ENCODE measurements around the gene WRAP73. TPM values are rescaled to one million over a fixed set of nuclear protein-coding genes. Genes with fewer than 3 reads are reported as not detected.

WRAP73 gene
- total and polyA plus RNA-seq, 4 donors = 12.3 to 22.8 (median 14.9) TPM

DNA sequence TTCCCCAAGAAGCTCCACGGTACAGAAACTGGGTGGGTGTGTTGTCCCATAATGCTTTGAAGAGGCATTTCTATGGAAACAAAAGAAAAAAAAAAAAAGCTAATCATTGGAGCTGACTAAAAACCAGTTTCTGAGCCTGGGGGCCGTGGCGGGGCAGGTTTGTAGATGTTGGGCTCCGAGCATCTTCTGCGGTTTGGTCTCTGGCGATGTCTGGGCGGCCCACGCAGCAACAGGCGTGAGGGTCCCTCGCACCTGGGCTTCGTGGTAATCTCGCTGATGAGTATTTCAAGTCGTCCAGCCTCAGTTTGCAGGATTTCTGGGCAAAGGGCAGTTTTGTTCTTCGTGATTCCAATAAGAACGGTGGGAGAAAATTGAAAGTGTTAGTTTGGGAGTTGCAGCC lies 9.2 kb upstream of the WRAP73 start:
- H3K4me1 ChIP-seq (ENCODE audit: control insufficient read depth, insufficient read depth, low read length) = peaks cover 6% of the 10 kb centered on the region
- peaks cover 37% of the 10 kb centered on the region for H3K27me3 ChIP-seq (ENCODE audit: control insufficient read depth, insufficient read depth, low read length)
- 90% methylated on average over 10 of the region's 15 CpGs for WGBS (ENCODE audit: insufficient coverage)
- H3K36me3 ChIP-seq (ENCODE audit: control insufficient read depth, insufficient read depth, low read length) = no peaks in the 10 kb centered on the region
- DNase-seq (ENCODE audit: low read depth in 4 of 6, low spot score in 6 of 6) = no peak
- no peak overlapping the region for H3K27ac ChIP-seq (ENCODE audit: low read depth, low read length)
- H3K9me3 ChIP-seq (ENCODE audit: control insufficient read depth, insufficient read depth, low read length) = no peaks in the 10 kb centered on the region
- H3K4me3 ChIP-seq (ENCODE audit: low read depth, low read length) = no peak overlapping the region

DNA sequence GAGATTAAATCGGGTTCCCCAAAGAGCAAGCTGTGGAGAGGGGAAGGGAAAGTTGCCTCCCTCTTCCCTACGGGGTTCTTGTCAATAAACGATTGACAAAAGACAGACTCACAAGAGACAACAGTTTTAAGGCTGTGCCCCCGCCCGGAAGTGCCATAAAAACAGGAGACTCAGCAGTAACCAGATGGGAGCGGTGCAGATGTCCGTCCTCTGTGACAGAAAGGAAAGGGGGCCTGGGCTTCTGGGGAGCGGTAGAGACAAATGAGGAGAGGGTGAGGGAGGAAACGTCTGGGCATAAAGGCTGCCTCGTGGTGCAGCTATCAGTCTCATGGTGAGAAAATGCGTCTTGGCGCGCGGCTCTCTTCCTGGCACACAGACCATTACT lies 8.3 kb upstream of the WRAP73 start:
- DNase-seq (ENCODE audit: low read depth in 4 of 6, low spot score in 6 of 6) = no peak
- H3K27ac ChIP-seq (ENCODE audit: low read depth, low read length) = no peak overlapping the region
- no peaks in the 10 kb centered on the region for H3K9me3 ChIP-seq (ENCODE audit: control insufficient read depth, insufficient read depth, low read length)
- WGBS (ENCODE audit: insufficient coverage) = 13% methylated on average over 8 of the region's 14 CpGs
- H3K36me3 ChIP-seq (ENCODE audit: control insufficient read depth, insufficient read depth, low read length) = no peaks in the 10 kb centered on the region
- no peak overlapping the region for H3K4me3 ChIP-seq (ENCODE audit: low read depth, low read length)
- H3K4me1 ChIP-seq (ENCODE audit: control insufficient read depth, insufficient read depth, low read length) = peaks cover 6% of the 10 kb centered on the region
- H3K27me3 ChIP-seq (ENCODE audit: control insufficient read depth, insufficient read depth, low read length) = peaks cover 45% of the 10 kb centered on the region

DNA sequence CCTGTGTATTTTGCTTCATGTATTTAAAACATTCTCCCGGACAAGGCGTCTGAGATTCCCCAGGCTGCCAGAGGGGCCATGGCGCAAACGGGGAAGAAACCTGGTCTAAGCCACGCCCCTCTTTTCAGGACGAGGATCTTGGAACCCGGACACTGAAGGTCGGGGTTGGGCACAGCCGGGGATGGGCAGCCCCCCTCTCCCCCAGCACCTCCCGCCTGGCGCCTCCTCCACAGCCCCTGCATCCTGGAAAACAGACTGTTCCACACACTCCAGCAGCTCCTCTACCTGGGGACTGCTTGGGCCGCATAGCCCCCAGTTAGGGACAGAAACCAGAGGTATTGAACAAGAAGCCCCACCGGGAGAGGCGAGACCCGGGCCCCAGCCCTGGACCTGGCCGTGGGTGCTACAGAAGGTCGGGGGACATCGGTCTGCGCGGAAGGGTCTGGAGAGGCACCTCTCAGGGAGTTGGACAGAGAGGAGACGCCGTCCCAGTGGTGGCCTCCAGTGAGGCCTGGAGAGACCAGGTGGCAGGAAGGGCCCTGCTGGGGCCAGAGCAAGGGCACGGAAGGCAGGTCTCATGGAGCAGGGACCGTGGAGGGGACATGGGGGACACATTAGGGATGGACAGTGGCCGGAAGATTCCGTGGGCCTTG lies 7.8 kb upstream of the WRAP73 start:
- Histone ChIP-seq H3K27ac (ENCODE audit: low read depth, low read length) (no peak overlapping the region), H3K36me3 (ENCODE audit: control insufficient read depth, insufficient read depth, low read length) (no peaks in the 10 kb centered on the region), H3K27me3 (ENCODE audit: control insufficient read depth, insufficient read depth, low read length) (peaks cover 51% of the 10 kb centered on the region), H3K9me3 (ENCODE audit: control insufficient read depth, insufficient read depth, low read length) (no peaks in the 10 kb centered on the region), H3K4me1 (ENCODE audit: control insufficient read depth, insufficient read depth, low read length) (peaks cover 10% of the 10 kb centered on the region), H3K4me3 (ENCODE audit: low read depth, low read length) (no peak overlapping the region)
- WGBS (ENCODE audit: insufficient coverage) = 58% methylated on average over 25 of the region's 26 CpGs
- DNase-seq (ENCODE audit: low read depth in 4 of 6, low spot score in 6 of 6) = no peak

DNA sequence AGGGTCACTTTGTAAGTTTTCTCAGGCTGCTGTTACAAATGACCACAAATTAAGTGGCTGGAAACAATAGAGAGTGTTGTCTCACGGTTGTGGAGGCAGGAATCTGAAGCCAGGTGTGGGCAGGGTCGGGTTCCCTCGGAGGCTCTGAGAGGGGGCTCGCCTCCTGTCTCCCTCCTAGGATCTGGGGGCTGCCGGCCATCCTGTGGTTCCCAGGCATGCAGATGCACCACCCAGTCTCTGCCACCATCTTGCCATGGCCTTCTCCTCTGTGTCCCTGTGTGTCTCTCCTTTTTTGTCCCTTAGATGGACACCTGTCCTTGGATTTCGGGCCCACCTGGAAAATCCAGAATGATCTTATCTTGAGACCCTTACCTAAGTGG lies 7.2 kb upstream of the WRAP73 start:
- Histone ChIP-seq H3K9me3 (ENCODE audit: control insufficient read depth, insufficient read depth, low read length) (no peaks in the 10 kb centered on the region), H3K27me3 (ENCODE audit: control insufficient read depth, insufficient read depth, low read length) (peaks cover 53% of the 10 kb centered on the region), H3K36me3 (ENCODE audit: control insufficient read depth, insufficient read depth, low read length) (no peaks in the 10 kb centered on the region), H3K4me3 (ENCODE audit: low read depth, low read length) (no peak overlapping the region), H3K4me1 (ENCODE audit: control insufficient read depth, insufficient read depth, low read length) (peaks cover 13% of the 10 kb centered on the region), H3K27ac (ENCODE audit: low read depth, low read length) (no peak overlapping the region)
- DNase-seq (ENCODE audit: low read depth in 4 of 6, low spot score in 6 of 6) = no peak
- 72% methylated on average over 6 of the region's 6 CpGs for WGBS (ENCODE audit: insufficient coverage)

DNA sequence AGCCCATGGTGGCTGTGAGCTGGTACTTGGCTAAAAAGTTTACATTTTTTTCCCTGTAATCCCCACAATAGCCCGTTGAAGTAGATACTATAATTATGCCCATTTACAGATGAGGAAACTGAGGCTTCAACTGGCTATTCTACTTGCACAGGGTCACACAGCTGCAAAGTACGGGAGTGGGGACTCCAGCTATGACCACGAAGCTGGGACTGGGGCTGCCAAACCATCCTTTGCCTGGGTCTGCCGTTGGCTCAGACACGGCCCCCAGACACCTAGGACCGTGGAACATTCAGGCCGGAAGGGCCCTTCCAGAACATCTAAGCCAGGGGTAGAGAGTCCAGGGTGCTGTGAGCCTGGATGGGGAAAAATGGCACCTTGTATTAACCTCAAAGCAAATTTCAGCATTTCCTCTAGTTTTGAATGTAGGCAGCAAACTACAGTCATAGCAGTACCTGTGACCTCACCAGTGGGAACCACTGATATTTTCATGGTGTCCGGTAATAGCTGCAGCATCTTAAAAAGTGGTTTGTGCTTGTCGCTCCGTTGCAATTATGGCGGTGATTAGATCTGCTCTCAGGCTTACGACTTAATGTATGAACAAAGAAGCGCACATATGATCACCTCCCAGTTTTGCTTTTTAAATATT lies 6.7 kb upstream of the WRAP73 start:
- Histone ChIP-seq H3K36me3 (ENCODE audit: control insufficient read depth, insufficient read depth, low read length) (no peaks in the 10 kb centered on the region), H3K9me3 (ENCODE audit: control insufficient read depth, insufficient read depth, low read length) (no peaks in the 10 kb centered on the region), H3K27me3 (ENCODE audit: control insufficient read depth, insufficient read depth, low read length) (peaks cover 56% of the 10 kb centered on the region), H3K4me1 (ENCODE audit: control insufficient read depth, insufficient read depth, low read length) (peaks cover 17% of the 10 kb centered on the region), H3K27ac (ENCODE audit: low read depth, low read length) (no peak overlapping the region), H3K4me3 (ENCODE audit: low read depth, low read length) (no peak overlapping the region)
- WGBS (ENCODE audit: insufficient coverage) = 91% methylated on average over 7 of the region's 13 CpGs
- DNase-seq (ENCODE audit: low read depth in 4 of 6, low spot score in 6 of 6) = no peak

DNA sequence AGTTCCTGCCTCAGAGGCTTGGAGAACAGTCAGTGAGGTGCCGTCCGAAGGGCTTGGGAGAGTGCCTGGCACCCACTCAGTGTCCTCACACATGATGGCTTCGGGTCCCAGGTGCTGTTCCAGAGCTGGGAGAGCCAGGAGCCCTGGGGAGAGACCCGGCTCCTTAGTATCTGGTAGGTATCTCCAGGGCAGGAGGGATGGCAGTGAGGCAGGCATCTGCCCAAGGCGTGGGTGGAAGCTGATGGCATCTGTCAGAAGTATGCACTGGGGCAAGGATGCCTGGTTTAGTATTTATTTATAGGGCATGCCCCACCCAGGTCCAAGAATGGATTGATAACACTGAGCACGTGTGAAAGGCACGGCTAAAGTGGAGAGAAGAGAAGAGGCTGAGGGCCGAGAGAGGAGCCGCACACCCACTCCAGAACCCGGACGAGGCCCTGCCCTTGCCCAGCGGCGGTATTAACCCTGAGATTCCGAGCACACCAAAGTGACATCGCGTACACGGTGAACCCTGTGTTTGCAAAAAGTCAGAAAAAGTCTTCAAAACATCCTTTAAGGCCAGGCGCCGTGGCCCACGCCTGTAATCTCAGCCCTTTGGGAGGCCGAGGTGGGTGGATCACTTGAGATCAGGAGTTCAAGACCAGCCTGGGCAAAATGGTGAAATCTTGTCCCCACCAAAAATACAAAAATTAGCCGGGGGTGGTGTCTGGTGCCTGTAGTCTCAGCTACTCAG lies 4.8 kb upstream of the WRAP73 start:
- WGBS (ENCODE audit: insufficient coverage) = 86% methylated on average over 21 of the region's 22 CpGs
- Histone ChIP-seq H3K9me3 (ENCODE audit: control insufficient read depth, insufficient read depth, low read length) (no peaks in the 10 kb centered on the region), H3K4me3 (ENCODE audit: low read depth, low read length) (no peak overlapping the region), H3K36me3 (ENCODE audit: control insufficient read depth, insufficient read depth, low read length) (no peaks in the 10 kb centered on the region), H3K27ac (ENCODE audit: low read depth, low read length) (no peak overlapping the region), H3K27me3 (ENCODE audit: control insufficient read depth, insufficient read depth, low read length) (peaks cover 65% of the 10 kb centered on the region), H3K4me1 (ENCODE audit: control insufficient read depth, insufficient read depth, low read length) (peaks cover 30% of the 10 kb centered on the region)
- no peak for DNase-seq (ENCODE audit: low read depth in 4 of 6, low spot score in 6 of 6)

DNA sequence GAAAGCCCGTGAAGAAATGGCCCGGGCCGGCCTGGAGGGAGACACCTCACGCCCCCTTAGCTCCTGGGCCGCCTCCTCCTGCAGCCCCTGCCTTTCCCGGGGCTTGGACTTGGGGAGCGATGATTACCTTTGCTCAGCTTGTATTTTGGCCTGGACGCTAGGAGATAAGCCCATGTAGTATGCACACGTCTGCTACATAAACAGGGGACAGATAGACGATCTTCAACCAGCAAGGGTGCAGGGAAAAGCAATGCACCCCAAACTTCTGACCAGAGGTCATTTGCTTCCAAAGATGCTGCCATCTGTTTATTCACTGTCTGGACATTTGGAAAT lies 3.3 kb upstream of the WRAP73 start:
- no peaks in the 10 kb centered on the region for H3K36me3 ChIP-seq (ENCODE audit: control insufficient read depth, insufficient read depth, low read length)
- H3K27me3 ChIP-seq (ENCODE audit: control insufficient read depth, insufficient read depth, low read length) = peaks cover 62% of the 10 kb centered on the region
- H3K9me3 ChIP-seq (ENCODE audit: control insufficient read depth, insufficient read depth, low read length) = no peaks in the 10 kb centered on the region
- H3K4me1 ChIP-seq (ENCODE audit: control insufficient read depth, insufficient read depth, low read length) = peaks cover 32% of the 10 kb centered on the region
- no peak for DNase-seq (ENCODE audit: low read depth in 4 of 6, low spot score in 6 of 6)
- H3K27ac ChIP-seq (ENCODE audit: low read depth, low read length) = no peak overlapping the region
- 14% methylated on average over 10 of the region's 10 CpGs for WGBS (ENCODE audit: insufficient coverage)
- no peak overlapping the region for H3K4me3 ChIP-seq (ENCODE audit: low read depth, low read length)

DNA sequence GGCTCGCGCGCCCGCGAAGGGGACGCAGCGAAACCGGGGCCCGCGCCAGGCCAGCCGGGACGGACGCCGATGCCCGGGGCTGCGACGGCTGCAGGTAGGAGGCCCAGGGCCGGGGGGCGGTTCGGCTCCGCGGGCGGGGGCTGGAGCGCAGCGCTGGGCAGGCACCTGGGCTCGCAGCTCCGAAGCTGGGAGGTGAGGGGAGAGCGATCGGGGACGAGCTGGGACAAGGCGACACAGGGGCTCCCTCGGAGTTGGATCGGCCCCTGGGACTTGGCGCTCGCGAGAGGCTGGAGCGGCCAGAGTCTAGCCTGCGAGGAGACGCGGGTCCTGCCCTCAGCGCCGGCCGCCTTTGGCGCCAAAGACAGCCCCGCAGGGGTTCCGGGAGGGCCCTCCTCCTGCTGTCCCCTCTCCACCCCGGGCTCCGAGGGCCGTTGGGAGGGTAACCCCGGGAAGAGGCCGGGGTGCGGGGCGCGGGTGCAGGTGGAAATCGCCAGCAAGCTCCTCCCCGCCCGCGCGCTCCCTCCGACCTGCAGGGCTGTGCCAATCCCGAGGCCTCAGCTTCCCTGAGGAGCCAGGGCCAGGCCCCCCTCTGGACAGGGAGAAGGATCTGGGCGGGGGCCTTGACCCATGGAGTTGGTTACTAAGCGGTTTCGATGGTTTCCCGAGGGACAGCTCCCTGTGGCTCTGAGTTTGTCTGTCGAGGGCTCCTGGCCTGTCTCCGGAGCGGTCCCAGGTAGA lies 2.8 kb upstream of the WRAP73 start:
- Histone ChIP-seq H3K27me3 (ENCODE audit: control insufficient read depth, insufficient read depth, low read length) (peaks cover 56% of the 10 kb centered on the region), H3K36me3 (ENCODE audit: control insufficient read depth, insufficient read depth, low read length) (no peaks in the 10 kb centered on the region), H3K4me3 (ENCODE audit: low read depth, low read length) (peak overlapping the region; percentile 5), H3K4me1 (ENCODE audit: control insufficient read depth, insufficient read depth, low read length) (peaks cover 28% of the 10 kb centered on the region), H3K9me3 (ENCODE audit: control insufficient read depth, insufficient read depth, low read length) (no peaks in the 10 kb centered on the region), H3K27ac (ENCODE audit: low read depth, low read length) (no peak overlapping the region)
- DNase-seq (ENCODE audit: low read depth in 4 of 6, low spot score in 6 of 6) = no peak
- 2% methylated on average over 68 of the region's 68 CpGs for WGBS (ENCODE audit: insufficient coverage)

DNA sequence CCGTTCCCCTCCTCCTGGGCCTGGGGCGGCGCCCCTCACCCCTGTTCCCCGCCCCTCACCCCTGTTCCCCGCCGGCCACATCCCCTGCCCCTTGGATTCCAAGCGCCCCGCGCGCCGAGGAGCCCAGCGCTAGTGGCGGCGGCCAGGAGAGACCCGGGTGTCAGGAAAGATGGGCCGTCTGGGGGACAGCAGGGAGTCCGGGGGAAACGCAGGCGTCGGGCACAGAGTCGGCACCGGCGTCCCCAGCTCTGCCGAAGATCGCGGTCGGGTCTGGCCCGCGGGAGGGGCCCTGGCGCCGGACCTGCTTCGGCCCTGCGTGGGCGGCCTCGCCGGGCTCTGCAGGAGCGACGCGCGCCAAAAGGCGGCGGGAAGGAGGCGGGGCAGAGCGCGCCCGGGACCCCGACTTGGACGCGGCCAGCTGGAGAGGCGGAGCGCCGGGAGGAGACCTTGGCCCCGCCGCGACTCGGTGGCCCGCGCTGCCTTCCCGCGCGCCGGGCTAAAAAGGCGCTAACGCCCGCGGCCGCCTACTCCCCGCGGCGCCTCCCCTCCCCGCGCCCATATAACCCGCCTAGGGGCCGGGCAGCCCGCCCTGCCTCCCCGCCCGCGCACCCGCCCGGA lies 2.1 kb upstream of the WRAP73 start, which contains the start of gene TP73:
TP73 (plus strand) TSS at position 587 of the 618 bp plus-strand sequence. CDS start 29,850 bp downstream, outside the sequence.
- peaks cover 50% of the 10 kb centered on the region for H3K27me3 ChIP-seq (ENCODE audit: control insufficient read depth, insufficient read depth, low read length)
- WGBS (ENCODE audit: insufficient coverage) = under 1% methylated on average over 79 of the region's 80 CpGs
- peaks cover 28% of the 10 kb centered on the region for H3K4me1 ChIP-seq (ENCODE audit: control insufficient read depth, insufficient read depth, low read length)
- no peaks in the 10 kb centered on the region for H3K9me3 ChIP-seq (ENCODE audit: control insufficient read depth, insufficient read depth, low read length)
- H3K36me3 ChIP-seq (ENCODE audit: control insufficient read depth, insufficient read depth, low read length) = peaks cover 5% of the 10 kb centered on the region
- peak in 1 of 6 donors; percentile 43 for DNase-seq (ENCODE audit: low read depth in 4 of 6, low spot score in 6 of 6)
- peak within 1 kb of the TSS; percentile 5 for H3K4me3 ChIP-seq (ENCODE audit: low read depth, low read length)
- no peak within 1 kb of the TSS for H3K27ac ChIP-seq (ENCODE audit: low read depth, low read length)

All from spinal cord (tissue), 10 donors.